Thymus (tissue), 11 donors: Measurements from ENCODE around the gene KRTAP5-5. TPM values are rescaled to one million over a fixed set of nuclear protein-coding genes. Genes with fewer than 3 reads are reported as not detected.
A peak's percentile ranks its signal among the peaks of the same experiment; 100 is the strongest.
"Not testable (repeated sequence)": the region's sequence is repeated elsewhere in the genome, so short reads cannot be mapped to it uniquely, and the experiment has no call there.

Experiments
- DNase-seq, 9 donors: peaks; one replicate each; pipeline ENCODE4 v3.0.0-alpha.2; 2013; ENCODE audit warnings: low spot score in 9 of 9, low read depth in 6 of 9, missing footprints in 1 of 9
- H3K27ac ChIP-seq, 2 donors: one replicate each; pipeline ENCODE4 v1.5.1; 2013; ENCODE audit warnings: control low read depth in 1 of 2, low read depth in 1 of 2, low read length in 1 of 2, mild to moderate bottlenecking in 1 of 2, moderate library complexity in 1 of 2
- H3K27me3 ChIP-seq, 2 donors: one replicate each; pipeline ENCODE4 v1.5.1; 2013; ENCODE audit warnings: low read length in 1 of 2; ENCODE audit not compliant: control insufficient read depth in 2 of 2, insufficient read depth in 1 of 2
- H3K36me3 ChIP-seq, 2 donors: one replicate each; pipeline ENCODE4 v1.5.1; 2013; ENCODE audit warnings: low read length in 1 of 2, mild to moderate bottlenecking in 1 of 2, moderate library complexity in 1 of 2; ENCODE audit not compliant: control insufficient read depth in 2 of 2, insufficient read depth in 2 of 2
- H3K4me1 ChIP-seq, 2 donors: one replicate each; pipeline ENCODE4 v1.5.1; 2013; ENCODE audit warnings: low read length in 2 of 2; ENCODE audit not compliant: control insufficient read depth in 2 of 2, insufficient read depth in 2 of 2
- H3K4me3 ChIP-seq, 2 donors: one replicate each; pipeline ENCODE4 v1.5.1; 2013; ENCODE audit warnings: low read length in 2 of 2, control low read depth in 1 of 2, mild to moderate bottlenecking in 1 of 2
- H3K9me3 ChIP-seq, 2 donors: one replicate each; pipeline ENCODE4 v1.5.1; 2013; ENCODE audit warnings: low read length in 1 of 2, mild to moderate bottlenecking in 1 of 2; ENCODE audit not compliant: control insufficient read depth in 2 of 2, insufficient read depth in 1 of 2
- WGBS: extraction: QIAGEN DNeasy Blood & Tissue Kit; methylation state at CpG from one replicate; pipeline ENCODE4 v1.1.7; 2013; 5-methylcytosine and 5-hydroxymethylcytosine counted together
- polyA plus RNA-seq: library from polyadenylated mRNA; stranded (reverse); fragments of 200-250 nt; gene quantifications from one replicate; pipeline ENCODE4 v1.2.3, GENCODE V29; 2013
- total RNA-seq: library from RNA; stranded (reverse); fragments of 120-200 nt; gene quantifications from one replicate; pipeline ENCODE4 v1.2.4, GENCODE V29; 2013
- donor health status: healthy.

KRTAP5-5 gene
- total and polyA plus RNA-seq, 2 donors, result not detected

GRCh38 chr11:1669546-1670218, 40.1 kb downstream of the KRTAP5-5 start:
- Histone ChIP-seq H3K4me1 (no peaks in the 10 kb centered on the region), H3K9me3 (peaks cover 0 to 4% of the 10 kb centered on the region in 2 donors), H3K36me3 (no peaks in the 10 kb centered on the region), H3K27me3 (peaks cover 14 to 52% of the 10 kb centered on the region in 2 donors), H3K4me3 (no peak overlapping the region), H3K27ac (no peak overlapping the region)
- WGBS, result 69% methylated on average over 21 of the region's 21 CpGs
- DNase-seq, result no peak

- not testable (repeated sequence) for H3K4me1 ChIP-seq, H3K9me3 ChIP-seq, H3K27ac ChIP-seq, DNase-seq, H3K36me3 ChIP-seq, H3K4me3 ChIP-seq
- WGBS, result 100% methylated on average over 1 of the region's 1 CpG
- peaks cover 14 to 55% of the 10 kb centered on the region in 2 donors for H3K27me3 ChIP-seq
Observed at GRCh38 chr11:1670457-1670856, 40.9 kb downstream of the KRTAP5-5 start.

GRCh38 chr11:1670905-1671371, 41.4 kb downstream of the KRTAP5-5 start:
- H3K27ac ChIP-seq, result no peak overlapping the region
- no peak for DNase-seq
- WGBS, result 95% methylated on average over 11 of the region's 11 CpGs
- H3K9me3 ChIP-seq, result peaks cover 0 to 4% of the 10 kb centered on the region in 2 donors
- H3K4me3 ChIP-seq, result no peak overlapping the region
- no peaks in the 10 kb centered on the region for H3K36me3 ChIP-seq
- peaks cover 14 to 58% of the 10 kb centered on the region in 2 donors for H3K27me3 ChIP-seq
- no peaks in the 10 kb centered on the region for H3K4me1 ChIP-seq

- no peak for DNase-seq
- WGBS, result 88% methylated on average over 11 of the region's 11 CpGs
- Histone ChIP-seq H3K36me3 (no peaks in the 10 kb centered on the region), H3K4me1 (no peaks in the 10 kb centered on the region), H3K9me3 (peaks cover 0 to 4% of the 10 kb centered on the region in 2 donors), H3K27ac (no peak overlapping the region), H3K4me3 (no peak overlapping the region), H3K27me3 (peaks cover 14 to 59% of the 10 kb centered on the region in 2 donors)
Observed at GRCh38 chr11:1671658-1672057, 42.1 kb downstream of the KRTAP5-5 start.

- 91% methylated on average over 15 of the region's 15 CpGs for WGBS
- Histone ChIP-seq H3K36me3 (no peaks in the 10 kb centered on the region), H3K27ac (peak overlapping the region in 1 of 2 donors; percentile 1), H3K4me1 (no peaks in the 10 kb centered on the region), H3K9me3 (peaks cover 0 to 4% of the 10 kb centered on the region in 2 donors), H3K4me3 (no peak overlapping the region), H3K27me3 (peaks cover 14 to 57% of the 10 kb centered on the region in 2 donors)
- DNase-seq, result no peak
Observed at GRCh38 chr11:1672613-1673350, 43.2 kb downstream of the KRTAP5-5 start.

GRCh38 chr11:1673446-1674172, 44.0 kb downstream of the KRTAP5-5 start:
- no peaks in the 10 kb centered on the region for H3K36me3 ChIP-seq
- no peaks in the 10 kb centered on the region for H3K4me1 ChIP-seq
- no peak for DNase-seq
- H3K9me3 ChIP-seq, result peaks cover 0 to 4% of the 10 kb centered on the region in 2 donors
- WGBS, result 76% methylated on average over 11 of the region's 11 CpGs
- no peak overlapping the region for H3K4me3 ChIP-seq
- no peak overlapping the region for H3K27ac ChIP-seq
- H3K27me3 ChIP-seq, result peaks cover 14 to 48% of the 10 kb centered on the region in 2 donors

GRCh38 chr11:1674173-1675131, 44.9 kb downstream of the KRTAP5-5 start:
- H3K27ac ChIP-seq, result no peak overlapping the region
- H3K36me3 ChIP-seq, result no peaks in the 10 kb centered on the region
- H3K4me3 ChIP-seq, result no peak overlapping the region
- DNase-seq, result no peak
- H3K9me3 ChIP-seq, result peaks cover 0 to 4% of the 10 kb centered on the region in 2 donors
- peaks cover 8 to 40% of the 10 kb centered on the region in 2 donors for H3K27me3 ChIP-seq
- H3K4me1 ChIP-seq, result no peaks in the 10 kb centered on the region
- WGBS, result 88% methylated on average over 21 of the region's 21 CpGs

GRCh38 chr11:1675536-1676228, 46.1 kb downstream of the KRTAP5-5 start:
- H3K27ac ChIP-seq, result no peak overlapping the region
- H3K36me3 ChIP-seq, result no peaks in the 10 kb centered on the region
- H3K27me3 ChIP-seq, result peaks cover 3 to 30% of the 10 kb centered on the region in 2 donors
- H3K4me1 ChIP-seq, result no peaks in the 10 kb centered on the region
- peaks cover 0 to under 1% of the 10 kb centered on the region in 2 donors for H3K9me3 ChIP-seq
- no peak overlapping the region for H3K4me3 ChIP-seq
- 90% methylated on average over 11 of the region's 11 CpGs for WGBS
- no peak for DNase-seq
